Tibial artery (tissue), 4 donors: Measurements from ENCODE around the gene PAX2.

ENCODE experiments used
- DNase-seq, 2 donors: peaks; one replicate each; pipeline ENCODE4 v3.0.0-alpha.2; 2019
- H3K27ac ChIP-seq, 2 donors: fragments of 200-600 bp; sonication (generic) in 1 of 2; 1 replicate in 1 of 2; 2 replicates in 1 of 2; pipeline ENCODE4 v1.5.1; 2018 to 2019; ENCODE audit warnings: mild to moderate bottlenecking in 1 of 2
- H3K27me3 ChIP-seq, 2 donors: fragments of 200-600 bp; sonication (generic) in 1 of 2; one replicate each; pipeline versions ENCODE4 v1.5.1 to v1.6.0; 2016 to 2019
- H3K36me3 ChIP-seq, 3 donors: fragments of 200-600 bp; sonication (generic) in 2 of 3; one replicate each; pipeline ENCODE4 v1.5.1; 2016 to 2019; ENCODE audit warnings: mild to moderate bottlenecking in 2 of 3
- H3K4me1 ChIP-seq, 4 donors: fragments of 200-600 bp; sonication (generic) in 2 of 4; 1 replicate in 3 of 4; 2 replicates in 1 of 4; pipeline ENCODE4 v1.5.1; 2016 to 2019
- H3K4me3 ChIP-seq, 2 donors: fragments of 200-600 bp; sonication (generic) in 1 of 2; 1 replicate in 1 of 2; 2 replicates in 1 of 2; pipeline ENCODE4 v1.5.1; 2018 to 2019; ENCODE audit warnings: mild to moderate bottlenecking in 2 of 2
- H3K9me3 ChIP-seq, 3 donors: fragments of 200-600 bp; sonication (generic) in 1 of 3; one replicate each; pipeline ENCODE4 v1.5.1; 2016 to 2019
- intact Hi-C: fragments of 100-400 bp; cut with DNase I; formaldehyde crosslinking; loops from one replicate; pipeline ENCODE4 v1.15.0; 2023; ENCODE audit warnings: low total_unique reads
- TF ChIP-seq, protein P1 (sequence below), 2 experiments: fragments of 200-600 bp in 1 of 2; fragments of 450-650 bp in 1 of 2; IDR thresholded peaks; one replicate each; pipeline ENCODE4 v1.5.1; 2017 to 2019; ENCODE audit warnings: antibody characterized with exemption in 2 of 2, mild to moderate bottlenecking in 1 of 2, moderate library complexity in 1 of 2

PAX2 gene

DNA sequence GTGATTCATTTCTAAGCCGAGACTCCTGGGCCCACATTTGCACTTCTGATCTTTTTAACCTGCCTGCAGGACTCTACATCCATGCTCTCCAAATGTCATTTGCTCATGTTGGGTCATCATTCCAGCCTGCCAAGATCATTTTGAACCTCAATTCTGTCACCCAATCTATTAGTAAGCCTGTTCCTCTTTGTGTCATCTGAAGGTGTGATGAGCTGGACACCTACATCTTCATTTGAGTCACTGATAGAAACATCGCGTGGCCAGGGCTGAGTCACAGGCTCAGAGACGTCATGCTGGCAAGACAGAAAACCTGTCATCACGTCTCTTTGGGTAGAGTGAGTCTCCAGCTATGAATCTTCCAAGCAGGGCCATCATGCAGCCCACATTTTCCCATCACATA lies 102.1 kb downstream of the PAX2 start:
- no peak for DNase-seq
- H3K27ac ChIP-seq, result no peak overlapping the region
- TF ChIP-seq, protein P1, sequence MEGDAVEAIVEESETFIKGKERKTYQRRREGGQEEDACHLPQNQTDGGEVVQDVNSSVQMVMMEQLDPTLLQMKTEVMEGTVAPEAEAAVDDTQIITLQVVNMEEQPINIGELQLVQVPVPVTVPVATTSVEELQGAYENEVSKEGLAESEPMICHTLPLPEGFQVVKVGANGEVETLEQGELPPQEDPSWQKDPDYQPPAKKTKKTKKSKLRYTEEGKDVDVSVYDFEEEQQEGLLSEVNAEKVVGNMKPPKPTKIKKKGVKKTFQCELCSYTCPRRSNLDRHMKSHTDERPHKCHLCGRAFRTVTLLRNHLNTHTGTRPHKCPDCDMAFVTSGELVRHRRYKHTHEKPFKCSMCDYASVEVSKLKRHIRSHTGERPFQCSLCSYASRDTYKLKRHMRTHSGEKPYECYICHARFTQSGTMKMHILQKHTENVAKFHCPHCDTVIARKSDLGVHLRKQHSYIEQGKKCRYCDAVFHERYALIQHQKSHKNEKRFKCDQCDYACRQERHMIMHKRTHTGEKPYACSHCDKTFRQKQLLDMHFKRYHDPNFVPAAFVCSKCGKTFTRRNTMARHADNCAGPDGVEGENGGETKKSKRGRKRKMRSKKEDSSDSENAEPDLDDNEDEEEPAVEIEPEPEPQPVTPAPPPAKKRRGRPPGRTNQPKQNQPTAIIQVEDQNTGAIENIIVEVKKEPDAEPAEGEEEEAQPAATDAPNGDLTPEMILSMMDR (IDR thresholded peaks at IDR 0.05), result no peak
- H3K4me1 ChIP-seq, result no peaks in the 10 kb centered on the region
- H3K9me3 ChIP-seq, result no peaks in the 10 kb centered on the region
- intact Hi-C loops, result no loop called here
- H3K27me3 ChIP-seq, result peaks cover 0 to 45% of the 10 kb centered on the region in 2 donors
- no peaks in the 10 kb centered on the region for H3K36me3 ChIP-seq
- no peak overlapping the region for H3K4me3 ChIP-seq

DNA sequence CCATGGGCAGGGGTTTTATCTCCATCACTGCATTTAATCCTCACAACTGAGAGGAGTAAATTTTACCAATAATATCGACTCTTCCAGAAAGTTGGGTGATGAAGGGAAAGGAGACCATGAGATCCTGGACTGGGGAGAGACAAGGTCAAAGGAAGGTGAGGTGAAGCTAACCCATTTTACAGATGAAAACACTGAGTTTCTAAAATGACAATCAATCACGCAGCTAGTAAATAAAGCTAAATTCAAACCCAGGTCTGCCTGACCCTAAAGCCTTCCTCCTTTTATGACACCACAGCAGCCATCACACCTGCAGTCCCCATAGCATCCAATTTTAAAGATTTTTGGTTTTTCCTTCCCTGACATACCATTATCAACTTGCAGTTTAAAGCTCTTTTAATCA lies 103.4 kb downstream of the PAX2 start:
- Histone ChIP-seq H3K9me3 (no peaks in the 10 kb centered on the region), H3K4me3 (no peak overlapping the region), H3K27me3 (peaks cover 0 to 49% of the 10 kb centered on the region in 2 donors), H3K27ac (no peak overlapping the region), H3K4me1 (no peaks in the 10 kb centered on the region), H3K36me3 (no peaks in the 10 kb centered on the region)
- TF ChIP-seq, protein P1 (IDR thresholded peaks at IDR 0.05), result no peak
- DNase-seq, result no peak
- intact Hi-C loops, result no loop called here

DNA sequence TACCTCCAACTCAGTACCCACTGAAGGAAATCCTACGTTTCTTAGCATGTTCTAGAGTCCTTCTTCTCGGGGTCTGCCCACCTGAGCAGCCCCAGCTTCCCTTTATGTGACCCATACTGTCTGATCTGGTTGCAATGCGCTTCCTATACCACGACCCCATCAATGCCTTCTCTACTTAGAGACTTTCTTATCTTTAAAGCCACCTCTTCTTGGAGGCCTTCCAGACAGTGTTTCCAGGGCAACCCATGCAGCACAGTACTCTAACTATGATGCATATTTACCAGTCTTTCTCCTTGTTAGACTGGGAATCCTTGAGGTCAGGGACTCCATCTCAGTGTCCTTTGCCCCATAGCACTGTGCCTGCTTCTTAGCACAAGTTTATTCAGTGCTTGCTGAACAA lies 112.9 kb downstream of the PAX2 start:
- Histone ChIP-seq H3K9me3 (peaks cover 0 to 8% (median 7%) of the 10 kb centered on the region in 3 donors), H3K27me3 (peaks cover 0 to 57% of the 10 kb centered on the region in 2 donors), H3K27ac (no peak overlapping the region), H3K4me3 (no peak overlapping the region), H3K36me3 (no peaks in the 10 kb centered on the region), H3K4me1 (no peaks in the 10 kb centered on the region)
- no peak for DNase-seq
- intact Hi-C loops, result no loop called here
- TF ChIP-seq, protein P1 (IDR thresholded peaks at IDR 0.05), result no peak

DNA sequence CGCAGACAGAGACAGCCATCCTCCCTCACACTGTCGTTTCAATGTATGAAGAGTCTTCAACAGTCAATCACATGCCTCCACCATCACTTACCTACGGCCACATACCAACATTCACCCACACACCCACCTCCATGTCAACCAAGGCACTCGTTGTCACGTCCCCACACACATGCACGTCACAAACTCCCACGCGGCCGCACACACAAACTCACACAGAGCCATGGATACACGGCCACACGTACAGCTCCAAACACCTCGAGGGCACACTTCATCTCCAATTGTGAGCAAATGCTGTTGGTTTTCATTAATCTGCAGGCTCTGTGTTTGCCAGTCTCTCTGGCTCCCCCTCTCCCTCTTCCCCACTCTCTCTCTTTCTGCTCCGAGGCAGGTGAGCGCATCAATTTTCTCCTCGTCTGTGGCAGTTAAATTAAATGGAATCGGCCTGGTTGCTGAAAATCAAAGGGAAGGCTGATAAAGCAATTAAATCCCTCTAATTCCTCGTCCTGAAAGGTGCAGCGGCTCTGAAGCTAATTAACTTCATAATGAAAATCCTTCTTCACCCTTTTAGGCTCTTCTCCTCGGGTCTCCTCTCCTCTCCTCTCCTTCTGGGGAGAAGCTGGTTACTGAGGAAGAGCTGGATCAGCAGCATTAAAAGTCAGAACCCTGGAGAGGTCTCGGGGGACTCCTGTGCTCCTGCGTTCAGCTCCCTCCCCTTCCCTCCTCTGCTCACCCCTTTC lies 113.5 kb downstream of the PAX2 start:
- peaks cover 0 to 8% (median 7%) of the 10 kb centered on the region in 3 donors for H3K9me3 ChIP-seq
- DNase-seq, result no peak
- H3K36me3 ChIP-seq, result no peaks in the 10 kb centered on the region
- H3K27ac ChIP-seq, result no peak overlapping the region
- H3K27me3 ChIP-seq, result peaks cover 0 to 58% of the 10 kb centered on the region in 2 donors
- intact Hi-C loops, result no loop called here
- TF ChIP-seq, protein P1 (IDR thresholded peaks at IDR 0.05), result no peak
- no peak overlapping the region for H3K4me3 ChIP-seq
- H3K4me1 ChIP-seq, result no peaks in the 10 kb centered on the region

DNA sequence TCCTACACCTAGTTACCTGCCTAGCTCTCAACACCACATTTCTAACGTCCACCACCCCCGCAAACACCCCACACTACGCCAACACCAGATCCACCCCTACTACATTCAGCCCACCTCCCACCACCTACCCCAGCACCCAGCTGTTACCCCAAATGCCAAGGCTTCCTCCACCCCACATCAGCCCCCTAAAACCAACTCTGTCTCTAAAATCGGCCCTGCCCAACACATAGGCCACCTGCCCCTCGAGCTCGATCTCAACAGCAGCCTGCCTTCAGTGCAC lies 114.0 kb downstream of the PAX2 start:
- no peak overlapping the region for H3K27ac ChIP-seq
- intact Hi-C loops, result no loop called here
- no peak overlapping the region for H3K4me3 ChIP-seq
- no peaks in the 10 kb centered on the region for H3K36me3 ChIP-seq
- TF ChIP-seq, protein P1 (IDR thresholded peaks at IDR 0.05), result no peak
- no peak for DNase-seq
- peaks cover 0 to 8% (median 7%) of the 10 kb centered on the region in 3 donors for H3K9me3 ChIP-seq
- peaks cover 0 to 58% of the 10 kb centered on the region in 2 donors for H3K27me3 ChIP-seq
- no peaks in the 10 kb centered on the region for H3K4me1 ChIP-seq

DNA sequence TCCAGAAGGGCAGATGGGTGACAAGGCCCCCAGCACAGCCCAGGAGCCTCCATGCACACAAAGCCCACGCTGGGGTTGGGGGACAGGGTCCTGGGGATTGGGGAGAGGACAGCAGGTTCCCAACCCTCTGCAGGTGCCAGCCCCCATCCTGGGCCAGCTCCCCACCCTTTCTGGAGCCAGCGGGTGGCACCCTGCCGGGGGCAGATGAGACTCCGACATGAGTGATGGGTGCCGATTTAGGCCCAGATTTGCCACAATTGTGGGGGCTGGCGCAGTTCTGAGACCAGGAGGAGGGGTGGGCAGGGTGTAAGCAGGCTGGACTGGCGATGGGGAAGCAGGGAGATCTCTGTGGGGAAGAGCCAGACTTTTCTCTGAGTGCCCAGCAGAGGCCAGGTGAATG lies 118.1 kb downstream of the PAX2 start:
- no peak overlapping the region for H3K27ac ChIP-seq
- peaks cover 0 to 8% (median 3%) of the 10 kb centered on the region in 4 donors for H3K4me1 ChIP-seq
- no peak for DNase-seq
- TF ChIP-seq, protein P1 (IDR thresholded peaks at IDR 0.05), result no peak
- no peaks in the 10 kb centered on the region for H3K36me3 ChIP-seq
- peaks cover 0 to 83% of the 10 kb centered on the region in 2 donors for H3K27me3 ChIP-seq
- intact Hi-C loops, result no loop called here
- no peak overlapping the region for H3K4me3 ChIP-seq
- H3K9me3 ChIP-seq, result no peaks in the 10 kb centered on the region
